C4-2B (cell line): ENCODE results near the gene DUSP7.

Experiments used
- ZFX ChIP-seq: fragments of 450-650 bp; IDR thresholded peaks from 2 replicates; pipeline ENCODE4 v1.6.1; 2017
- TF ChIP-seq, protein P1 (sequence below): fragments of 450-650 bp; conservative IDR thresholded peaks from 2 replicates; pipeline ENCODE4 v1.5.1; 2017; ENCODE audit warnings: mild to moderate bottlenecking

DNA sequence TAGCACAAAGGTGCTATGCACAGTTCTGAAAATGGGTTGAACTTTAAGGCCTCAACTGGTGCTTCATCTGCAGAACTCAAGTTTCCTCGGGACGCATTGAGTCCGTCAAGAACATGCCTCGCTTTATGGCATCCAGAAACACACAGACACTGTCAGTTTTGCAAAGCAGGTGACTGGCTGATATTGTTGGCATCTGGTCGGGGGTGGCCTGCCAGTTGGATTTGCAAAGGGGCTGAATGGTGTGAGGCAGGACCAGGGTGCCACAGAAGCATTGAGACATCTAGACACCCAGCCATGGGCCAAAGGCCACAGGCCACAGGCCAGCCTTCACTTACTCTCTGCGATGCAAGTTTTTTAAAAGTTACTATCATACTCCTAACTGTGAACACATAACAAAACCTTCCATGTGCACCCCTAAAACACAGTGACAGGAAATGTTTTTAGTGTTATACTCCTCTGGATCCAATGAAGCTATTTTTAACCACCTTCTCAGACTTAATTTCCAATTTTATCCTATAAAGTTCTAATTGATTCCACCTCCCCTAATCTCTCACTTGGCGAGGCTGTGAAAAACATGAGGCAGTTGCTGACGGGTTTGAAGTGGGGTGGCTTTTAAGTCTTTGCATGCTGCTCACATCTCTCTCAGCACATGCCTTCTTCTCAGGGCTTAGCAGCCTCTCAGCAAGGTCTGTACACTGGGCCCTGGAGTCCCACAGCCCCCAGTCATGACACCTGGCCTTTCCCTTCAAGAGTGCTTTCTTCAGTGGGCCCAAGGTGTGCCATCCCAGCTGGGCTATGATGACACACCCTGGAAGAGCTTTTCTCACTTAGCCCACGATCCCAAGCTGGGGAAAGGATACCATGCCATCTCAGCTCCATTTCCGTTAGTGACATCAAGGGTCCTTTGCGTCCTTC lies 38.5 kb upstream of the DUSP7 start:
- TF ChIP-seq, protein P1, sequence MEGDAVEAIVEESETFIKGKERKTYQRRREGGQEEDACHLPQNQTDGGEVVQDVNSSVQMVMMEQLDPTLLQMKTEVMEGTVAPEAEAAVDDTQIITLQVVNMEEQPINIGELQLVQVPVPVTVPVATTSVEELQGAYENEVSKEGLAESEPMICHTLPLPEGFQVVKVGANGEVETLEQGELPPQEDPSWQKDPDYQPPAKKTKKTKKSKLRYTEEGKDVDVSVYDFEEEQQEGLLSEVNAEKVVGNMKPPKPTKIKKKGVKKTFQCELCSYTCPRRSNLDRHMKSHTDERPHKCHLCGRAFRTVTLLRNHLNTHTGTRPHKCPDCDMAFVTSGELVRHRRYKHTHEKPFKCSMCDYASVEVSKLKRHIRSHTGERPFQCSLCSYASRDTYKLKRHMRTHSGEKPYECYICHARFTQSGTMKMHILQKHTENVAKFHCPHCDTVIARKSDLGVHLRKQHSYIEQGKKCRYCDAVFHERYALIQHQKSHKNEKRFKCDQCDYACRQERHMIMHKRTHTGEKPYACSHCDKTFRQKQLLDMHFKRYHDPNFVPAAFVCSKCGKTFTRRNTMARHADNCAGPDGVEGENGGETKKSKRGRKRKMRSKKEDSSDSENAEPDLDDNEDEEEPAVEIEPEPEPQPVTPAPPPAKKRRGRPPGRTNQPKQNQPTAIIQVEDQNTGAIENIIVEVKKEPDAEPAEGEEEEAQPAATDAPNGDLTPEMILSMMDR: no peak
- TF ChIP-seq ZFX: no peak
